Astrocyte (in vitro differentiated cells and primary cell): Measurements from ENCODE around the gene PILRA. TPM values are rescaled to one million over a fixed set of nuclear protein-coding genes. Genes with fewer than 3 reads are reported as not detected.
A peak's percentile ranks its signal among the peaks of the same experiment; 100 is the strongest.

Experiments
- DNase-seq: peaks from one replicate; pipeline ENCODE4 v3.0.0-alpha.2; 2010; ENCODE audit warnings: low read depth
- FAIRE-seq: peaks from 2 replicates; lab custom pipeline; 2011; peaks lifted over from hg19 to GRCh38; lab: Jason Lieb, UNC
- H2AFZ ChIP-seq: 2 replicates; pipeline ENCODE4 v1.6.0; 2012; ENCODE audit warnings: low read depth, low read length, inconsistent platforms
- H3K27ac ChIP-seq: 2 replicates; pipeline ENCODE4 v1.5.1; 2011; ENCODE audit warnings: low read depth, low read length, inconsistent platforms
- H3K27me3 ChIP-seq: 2 replicates; pipeline ENCODE4 v1.6.0; 2011; ENCODE audit warnings: low read length, inconsistent platforms; ENCODE audit not compliant: insufficient read depth
- H3K36me3 ChIP-seq: 2 replicates; pipeline ENCODE4 v1.5.1; 2011; ENCODE audit warnings: low read length, inconsistent platforms; ENCODE audit not compliant: insufficient read depth
- H3K4me1 ChIP-seq: 2 replicates; pipeline ENCODE4 v1.5.1; 2011; ENCODE audit warnings: low read length, inconsistent platforms; ENCODE audit not compliant: insufficient read depth
- H3K4me2 ChIP-seq: 2 replicates; pipeline ENCODE4 v1.6.0; 2012; ENCODE audit warnings: low read length, inconsistent platforms
- H3K4me3 ChIP-seq: 2 replicates; pipeline ENCODE4 v1.5.1; 2011; ENCODE audit warnings: low read depth, mild to moderate bottlenecking, low read length, inconsistent platforms; ENCODE audit not compliant: insufficient read depth
- H3K79me2 ChIP-seq: 2 replicates; pipeline ENCODE4 v1.6.0; 2012; ENCODE audit warnings: mild to moderate bottlenecking, low read length, inconsistent platforms; ENCODE audit not compliant: insufficient read depth
- H3K9ac ChIP-seq: 2 replicates; pipeline ENCODE4 v1.6.0; 2012; ENCODE audit warnings: mild to moderate bottlenecking, low read length, inconsistent platforms
- H3K9me3 ChIP-seq: 2 replicates; pipeline ENCODE4 v1.5.1; 2012; ENCODE audit warnings: low read depth, mild to moderate bottlenecking, low read length, inconsistent platforms; ENCODE audit not compliant: insufficient read depth
- H4K20me1 ChIP-seq: 2 replicates; pipeline ENCODE4 v1.6.0; 2012; ENCODE audit warnings: low read length, inconsistent platforms; ENCODE audit not compliant: insufficient read depth
- H3K27ac Mint-ChIP-seq: one replicate; pipeline ENCODE4 v1.8.0; 2021; ENCODE audit warnings: mild to moderate bottlenecking, mixed read lengths; ENCODE audit not compliant: unreplicated experiment
- H3K27me3 Mint-ChIP-seq: one replicate; pipeline ENCODE4 v1.8.0; 2021; ENCODE audit warnings: low read depth, mixed read lengths; ENCODE audit not compliant: unreplicated experiment
- H3K36me3 Mint-ChIP-seq: one replicate; pipeline ENCODE4 v1.8.0; 2021; ENCODE audit warnings: low read depth, mixed read lengths; ENCODE audit not compliant: unreplicated experiment
- H3K4me1 Mint-ChIP-seq: one replicate; pipeline ENCODE4 v1.8.0; 2021; ENCODE audit warnings: low read depth, mixed read lengths; ENCODE audit not compliant: unreplicated experiment
- H3K4me3 Mint-ChIP-seq: one replicate; pipeline ENCODE4 v1.8.0; 2021; ENCODE audit warnings: mild to moderate bottlenecking, moderate library complexity, mixed read lengths; ENCODE audit not compliant: unreplicated experiment
- H3K9me3 Mint-ChIP-seq: one replicate; pipeline ENCODE4 v1.8.0; 2021; ENCODE audit warnings: mild to moderate bottlenecking, mixed read lengths; ENCODE audit not compliant: unreplicated experiment
- EZH2 ChIP-seq: IDR thresholded peaks from 2 replicates; pipeline ENCODE4 v1.6.1; 2012; ENCODE audit warnings: mild to moderate bottlenecking, low read length, inconsistent platforms; ENCODE audit not compliant: insufficient read depth
- total RNA-seq: library from RNA; stranded (reverse); gene quantifications from 2 replicates; pipeline ENCODE4 v1.2.1, GENCODE V29; 2021
- TF ChIP-seq, protein P1 (sequence below): IDR thresholded peaks from 2 replicates; pipeline ENCODE4 v1.5.1; 2011; ENCODE audit warnings: low read depth, mild to moderate bottlenecking, inconsistent platforms, low read length, moderate library complexity; ENCODE audit not compliant: insufficient read depth

The PILRA gene
- total RNA-seq, 1 donor from 2014 or later, result 2.3 TPM

DNA sequence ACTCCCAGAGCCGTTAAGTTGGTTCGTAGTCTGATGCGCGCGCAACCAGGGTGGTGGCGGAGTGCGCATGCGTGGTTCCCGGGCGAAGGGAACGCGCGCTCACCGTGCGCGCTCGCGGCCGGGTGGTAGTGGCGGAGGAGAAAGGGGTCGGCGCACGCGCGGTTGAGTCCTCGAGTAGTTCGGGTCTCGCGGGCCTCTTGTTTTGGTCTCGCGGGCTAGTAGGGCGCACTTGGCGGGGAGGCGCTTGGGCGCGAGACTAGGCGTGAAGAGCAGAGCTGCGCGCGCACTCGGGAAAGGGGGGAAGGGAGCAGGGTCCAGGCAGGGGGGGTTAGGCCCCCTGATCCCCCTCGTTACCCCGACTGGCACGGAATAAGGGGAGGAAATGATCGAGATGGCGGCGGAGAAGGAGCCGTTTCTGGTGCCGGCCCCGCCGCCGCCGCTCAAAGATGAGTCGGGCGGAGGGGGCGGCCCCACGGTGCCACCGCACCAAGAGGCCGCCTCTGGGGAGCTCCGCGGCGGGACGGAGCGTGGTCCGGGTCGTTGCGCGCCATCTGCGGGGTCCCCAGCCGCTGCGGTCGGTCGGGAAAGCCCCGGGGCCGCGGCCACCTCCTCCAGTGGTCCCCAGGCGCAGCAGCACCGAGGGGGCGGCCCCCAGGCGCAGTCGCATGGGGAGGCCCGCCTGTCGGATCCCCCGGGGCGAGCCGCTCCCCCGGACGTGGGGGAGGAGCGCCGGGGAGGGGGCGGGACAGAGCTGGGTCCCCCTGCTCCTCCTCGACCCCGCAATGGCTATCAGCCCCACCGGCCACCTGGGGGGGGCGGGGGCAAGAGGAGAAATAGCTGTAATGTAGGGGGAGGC, 56.6 kb downstream of the PILRA start, which contains the start of gene MEPCE:
Gene MEPCE, plus strand, starts transcription at position 195 of the 856 bp plus-strand sequence. Its CDS starts 188 bp downstream, at position 383.
- peaks cover 7% of the 10 kb centered on the region for H3K36me3 Mint-ChIP-seq
- H3K27me3 ChIP-seq, result no peaks in the 10 kb centered on the region
- peak within 1 kb of the TSS; percentile 96 for H3K4me3 Mint-ChIP-seq
- H3K79me2 ChIP-seq, result peaks cover 49% of the 10 kb centered on the region
- no peaks in the 10 kb centered on the region for H3K9me3 Mint-ChIP-seq
- peak within 1 kb of the TSS; percentile 81 for H3K4me3 ChIP-seq
- peaks cover 15% of the 10 kb centered on the region for H3K4me1 ChIP-seq
- peaks cover 20% of the 10 kb centered on the region for H3K36me3 ChIP-seq
- FAIRE-seq, result no peak
- no peaks in the 10 kb centered on the region for H3K27me3 Mint-ChIP-seq
- H3K9me3 ChIP-seq, result no peaks in the 10 kb centered on the region
- H3K27ac ChIP-seq, result peak within 1 kb of the TSS; percentile 98
- peaks cover 39% of the 10 kb centered on the region for H4K20me1 ChIP-seq
- H3K9ac ChIP-seq, result peak within 1 kb of the TSS; percentile 96
- H3K27ac Mint-ChIP-seq, result peak within 1 kb of the TSS; percentile 100
- peak; percentile 84 for DNase-seq
- peak within 1 kb of the TSS; percentile 82 for H2AFZ ChIP-seq
- peak within 1 kb of the TSS; percentile 87 for H3K4me2 ChIP-seq
- H3K4me1 Mint-ChIP-seq, result peaks cover 16% of the 10 kb centered on the region
- TF ChIP-seq, protein P1, sequence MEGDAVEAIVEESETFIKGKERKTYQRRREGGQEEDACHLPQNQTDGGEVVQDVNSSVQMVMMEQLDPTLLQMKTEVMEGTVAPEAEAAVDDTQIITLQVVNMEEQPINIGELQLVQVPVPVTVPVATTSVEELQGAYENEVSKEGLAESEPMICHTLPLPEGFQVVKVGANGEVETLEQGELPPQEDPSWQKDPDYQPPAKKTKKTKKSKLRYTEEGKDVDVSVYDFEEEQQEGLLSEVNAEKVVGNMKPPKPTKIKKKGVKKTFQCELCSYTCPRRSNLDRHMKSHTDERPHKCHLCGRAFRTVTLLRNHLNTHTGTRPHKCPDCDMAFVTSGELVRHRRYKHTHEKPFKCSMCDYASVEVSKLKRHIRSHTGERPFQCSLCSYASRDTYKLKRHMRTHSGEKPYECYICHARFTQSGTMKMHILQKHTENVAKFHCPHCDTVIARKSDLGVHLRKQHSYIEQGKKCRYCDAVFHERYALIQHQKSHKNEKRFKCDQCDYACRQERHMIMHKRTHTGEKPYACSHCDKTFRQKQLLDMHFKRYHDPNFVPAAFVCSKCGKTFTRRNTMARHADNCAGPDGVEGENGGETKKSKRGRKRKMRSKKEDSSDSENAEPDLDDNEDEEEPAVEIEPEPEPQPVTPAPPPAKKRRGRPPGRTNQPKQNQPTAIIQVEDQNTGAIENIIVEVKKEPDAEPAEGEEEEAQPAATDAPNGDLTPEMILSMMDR, result no peak
- no peak for TF ChIP-seq EZH2

- H3K79me2 ChIP-seq, result peaks cover 58% of the 10 kb centered on the region
- H3K4me1 Mint-ChIP-seq, result peaks cover 17% of the 10 kb centered on the region
Observed at GRCh38 chr7:100430493-100431285, 57.4 kb downstream of the PILRA start.

More at GRCh38 chr7:100430493-100431285, 57.4 kb downstream of the PILRA start:
- Mint-ChIP-seq H3K4me3 (peak overlapping the region; percentile 85), H3K27me3 (no peaks in the 10 kb centered on the region), H3K9me3 (no peaks in the 10 kb centered on the region), H3K27ac (peak overlapping the region; percentile 84), H3K36me3 (peaks cover 10% of the 10 kb centered on the region)
- H3K27me3 ChIP-seq, result no peaks in the 10 kb centered on the region
- TF ChIP-seq, protein P1, result no peak
- no peak for TF ChIP-seq EZH2
- peak overlapping the region; percentile 87 for H3K4me2 ChIP-seq
- H3K4me3 ChIP-seq, result peak overlapping the region; percentile 81
- no peak overlapping the region for H2AFZ ChIP-seq
- H3K36me3 ChIP-seq, result peaks cover 22% of the 10 kb centered on the region
- peak overlapping the region; percentile 98 for H3K27ac ChIP-seq
- peaks cover 44% of the 10 kb centered on the region for H4K20me1 ChIP-seq
- no peak for DNase-seq
- H3K9ac ChIP-seq, result peak overlapping the region; percentile 96
- no peaks in the 10 kb centered on the region for H3K9me3 ChIP-seq
- no peak for FAIRE-seq
- peaks cover 22% of the 10 kb centered on the region for H3K4me1 ChIP-seq
